SH-SY5Y (cell line): ENCODE measurements around the gene PTPN4.

Source experiments
- GATA2 ChIP-seq: IDR thresholded peaks from 2 replicates; pipeline ENCODE4 v1.6.1; 2011; ENCODE audit warnings: mild to moderate bottlenecking, low read depth, low read length
- GATA3 ChIP-seq: IDR thresholded peaks from 2 replicates; pipeline ENCODE4 v1.6.1; 2011; ENCODE audit warnings: low read depth, mild to moderate bottlenecking, low read length, moderate library complexity

- TF ChIP-seq GATA3 (no peak), GATA2 (no peak)
These were observed 81.8 kb downstream of the PTPN4 start for GRCh38 chr2:119841550-119841949.
